Liver (tissue), 9 donors: ENCODE measurements around the gene SLMAP. TPM values are rescaled to one million over a fixed set of nuclear protein-coding genes. Genes with fewer than 3 reads are reported as not detected.

Source experiments
- DNase-seq: peaks from one replicate; pipeline ENCODE4 v3.0.0-alpha.2; 2017; ENCODE audit warnings: low spot score
- H3K27ac ChIP-seq, 2 donors: one replicate each; pipeline ENCODE4 v1.7.0; 2013; ENCODE audit warnings: inconsistent platforms in 2 of 2, low read length in 2 of 2, control low read depth in 1 of 2, low read depth in 1 of 2, mild to moderate bottlenecking in 1 of 2
- H3K27me3 ChIP-seq, 4 donors: one replicate each; pipeline versions ENCODE4 v1.6.1 to v1.7.0; 2013; ENCODE audit warnings: low read length in 3 of 4, inconsistent platforms in 1 of 4, mild to moderate bottlenecking in 1 of 4, moderate library complexity in 1 of 4; ENCODE audit not compliant: control insufficient read depth in 4 of 4, insufficient read depth in 4 of 4
- H3K36me3 ChIP-seq, 4 donors: one replicate each; pipeline versions ENCODE4 v1.6.1 to v1.7.0; 2013; ENCODE audit warnings: low read length in 3 of 4, mild to moderate bottlenecking in 3 of 4, low read depth in 1 of 4, moderate library complexity in 1 of 4; ENCODE audit not compliant: control insufficient read depth in 4 of 4, insufficient read depth in 3 of 4
- H3K4me1 ChIP-seq, 4 donors: one replicate each; pipeline versions ENCODE4 v1.6.1 to v1.7.0; 2013; ENCODE audit warnings: low read length in 3 of 4, mild to moderate bottlenecking in 3 of 4, moderate library complexity in 1 of 4; ENCODE audit not compliant: control insufficient read depth in 4 of 4, insufficient read depth in 4 of 4
- H3K4me3 ChIP-seq, 3 donors: one replicate each; pipeline versions ENCODE4 v1.6.1 to v1.7.0; 2013; ENCODE audit warnings: low read length in 3 of 3, control low read depth in 1 of 3, low read depth in 1 of 3, mild to moderate bottlenecking in 1 of 3
- H3K9ac ChIP-seq, 2 donors: one replicate each; pipeline ENCODE4 v1.7.0; 2013; ENCODE audit warnings: low read length in 2 of 2, mild to moderate bottlenecking in 2 of 2, moderate library complexity in 2 of 2, control low read depth in 1 of 2, low read depth in 1 of 2
- H3K9me3 ChIP-seq, 4 donors: one replicate each; pipeline versions ENCODE4 v1.6.1 to v1.7.0; 2013; ENCODE audit warnings: low read length in 3 of 4; ENCODE audit not compliant: control insufficient read depth in 4 of 4
- ATF3 ChIP-seq: IDR thresholded peaks from 2 replicates; pipeline ENCODE4 v1.6.1; 2016; ENCODE audit warnings: antibody characterized with exemption
- EGR1 ChIP-seq, 2 donors: IDR thresholded peaks; 2 replicates each; pipeline ENCODE4 v1.6.1; 2016 to 2018; ENCODE audit warnings: antibody characterized with exemption in 2 of 2, low read depth in 2 of 2
- FOXA1 ChIP-seq: IDR thresholded peaks from 2 replicates; pipeline ENCODE4 v1.6.1; 2016; ENCODE audit warnings: antibody characterized with exemption
- FOXA2 ChIP-seq: IDR thresholded peaks from 2 replicates; pipeline ENCODE4 v1.6.1; 2016; ENCODE audit warnings: antibody characterized with exemption
- GABPA ChIP-seq, 2 donors: IDR thresholded peaks in 1 of 2; conservative IDR thresholded peaks in 1 of 2; 2 replicates each; pipeline ENCODE4 v1.6.1; 2016; ENCODE audit warnings: antibody characterized with exemption in 2 of 2, mild to moderate bottlenecking in 1 of 2, moderate library complexity in 1 of 2
- HNF4A ChIP-seq, 2 donors: conservative IDR thresholded peaks; 2 replicates each; pipeline ENCODE4 v1.6.1; 2016; ENCODE audit warnings: antibody characterized with exemption in 2 of 2, mild to moderate bottlenecking in 2 of 2
- HNF4G ChIP-seq: IDR thresholded peaks from 2 replicates; pipeline ENCODE4 v1.6.1; 2016; ENCODE audit warnings: antibody characterized with exemption
- JUND ChIP-seq, 2 donors: IDR thresholded peaks; 2 replicates each; pipeline ENCODE4 v1.6.1; 2016; ENCODE audit warnings: antibody characterized with exemption in 2 of 2
- MAX ChIP-seq: IDR thresholded peaks from 2 replicates; pipeline ENCODE4 v1.6.1; 2016; ENCODE audit warnings: antibody characterized with exemption
- NR2F2 ChIP-seq: IDR thresholded peaks from 2 replicates; pipeline ENCODE4 v1.6.1; 2016; ENCODE audit warnings: antibody characterized with exemption
- RAD21 ChIP-seq, 2 donors: IDR thresholded peaks; 2 replicates each; pipeline ENCODE4 v1.6.1; 2016; ENCODE audit warnings: antibody characterized with exemption in 2 of 2, mild to moderate bottlenecking in 2 of 2
- REST ChIP-seq: IDR thresholded peaks from 2 replicates; pipeline ENCODE4 v1.6.1; 2016; ENCODE audit warnings: antibody characterized with exemption, mild to moderate bottlenecking
- RXRA ChIP-seq, 2 donors: IDR thresholded peaks; 2 replicates each; pipeline ENCODE4 v1.6.1; 2017 to 2018; ENCODE audit warnings: antibody characterized with exemption in 2 of 2, mild to moderate bottlenecking in 1 of 2
- SP1 ChIP-seq: IDR thresholded peaks from 2 replicates; pipeline ENCODE4 v1.6.1; 2018; ENCODE audit warnings: antibody characterized with exemption, mild to moderate bottlenecking
- TAF1 ChIP-seq: conservative IDR thresholded peaks from 2 replicates; pipeline ENCODE4 v1.6.1; 2016; ENCODE audit warnings: antibody characterized with exemption, mild to moderate bottlenecking
- YY1 ChIP-seq: IDR thresholded peaks from 2 replicates; pipeline ENCODE4 v1.6.1; 2016; ENCODE audit warnings: antibody characterized with exemption, mild to moderate bottlenecking
- ZBTB33 ChIP-seq: IDR thresholded peaks from 2 replicates; pipeline ENCODE4 v1.6.1; 2016; ENCODE audit warnings: antibody characterized with exemption
- WGBS: extraction: QIAGEN DNeasy Blood & Tissue Kit; methylation state at CpG from one replicate; pipeline ENCODE4 v1.1.7; 2013; 5-methylcytosine and 5-hydroxymethylcytosine counted together
- polyA plus RNA-seq, 2 donors: library from polyadenylated mRNA; stranded (reverse) in 1 of 2; unstranded in 1 of 2; fragments of 200-250 nt in 1 of 2; fragments of >200 nt in 1 of 2; fragmentation: Nextera tagmentation in 1 of 2; extraction: Ambion mirVana in 1 of 2; gene quantifications; one replicate each; pipeline versions ENCODE4 v1.2.1 to v1.2.3, GENCODE V29; 2013 to 2015
- total RNA-seq, 2 donors: library from RNA; depleted of rRNA; stranded (reverse); fragments of >200 nt; gene quantifications; one replicate each; pipeline ENCODE4 v1.2.3, GENCODE V29; 2014
- donor health status: healthy.
- donor health status: healthy.
- donor health status: healthy.
- donor health status: healthy.
- donor health status: healthy.

SLMAP gene
- total and polyA plus RNA-seq, 4 donors: 10.2 to 37.8 (median 19.4) TPM

- no peak for TF ChIP-seq MAX
- TF ChIP-seq ZBTB33: no peak
- no peak for TF ChIP-seq RAD21 (IDR thresholded peaks at IDR 0.05)
- TF ChIP-seq EGR1 (IDR thresholded peaks at IDR 0.05; ENCODE audit: low read depth in 2 of 2): no peak
- no peak for TF ChIP-seq HNF4A (conservative IDR thresholded peaks at IDR 0.05)
- TF ChIP-seq YY1: no peak
- TF ChIP-seq FOXA1: no peak
Observed at GRCh38 chr3:57796261-57796660, 40.2 kb downstream of the SLMAP start (continued).

GRCh38 chr3:57797701-57798487, 41.8 kb downstream of the SLMAP start:
- peaks cover 6 to 18% (median 12%) of the 10 kb centered on the region in 4 donors for H3K4me1 ChIP-seq
- no peaks in the 10 kb centered on the region for H3K36me3 ChIP-seq
- 50% methylated on average over 3 of the region's 3 CpGs for WGBS
- peak; percentile 18 to 67 for TF ChIP-seq RXRA (IDR thresholded peaks at IDR 0.05)
- TF ChIP-seq SP1: no peak
- peak; percentile 7 for TF ChIP-seq FOXA2
- TF ChIP-seq HNF4A (conservative IDR thresholded peaks at IDR 0.05): peak; percentile 54 to 71
- no peaks in the 10 kb centered on the region for H3K9me3 ChIP-seq
- H3K27ac ChIP-seq: no peak overlapping the region
- no peaks in the 10 kb centered on the region for H3K27me3 ChIP-seq
- H3K9ac ChIP-seq: no peak overlapping the region
- DNase-seq: no peak
- H3K4me3 ChIP-seq: no peak overlapping the region

GRCh38 chr3:57803647-57804081, 47.6 kb downstream of the SLMAP start:
- Histone ChIP-seq H3K9me3 (no peaks in the 10 kb centered on the region), H3K4me1 (peaks cover 7 to 13% (median 9%) of the 10 kb centered on the region in 4 donors), H3K27ac (no peak overlapping the region), H3K27me3 (no peaks in the 10 kb centered on the region), H3K4me3 (no peak overlapping the region), H3K9ac (no peak overlapping the region), H3K36me3 (no peaks in the 10 kb centered on the region)
- no peak for DNase-seq
- TF ChIP-seq JUND (IDR thresholded peaks at IDR 0.05) (peak; percentile 83 to 85), TAF1 (no peak)
- 46% methylated on average over 3 of the region's 3 CpGs for WGBS

- H3K9ac ChIP-seq: no peak overlapping the region
- H3K27ac ChIP-seq: no peak overlapping the region
- H3K36me3 ChIP-seq: no peaks in the 10 kb centered on the region
- DNase-seq: no peak
- no peaks in the 10 kb centered on the region for H3K27me3 ChIP-seq
- 96% methylated on average over 1 of the region's 1 CpG for WGBS
- H3K9me3 ChIP-seq: no peaks in the 10 kb centered on the region
- H3K4me3 ChIP-seq: no peak overlapping the region
- peaks cover 8 to 12% (median 10%) of the 10 kb centered on the region in 4 donors for H3K4me1 ChIP-seq
- TF ChIP-seq ZBTB33: no peak
- no peak for TF ChIP-seq TAF1
- TF ChIP-seq RAD21 (IDR thresholded peaks at IDR 0.05): no peak
- TF ChIP-seq FOXA1: no peak
- no peak for TF ChIP-seq NR2F2
- no peak for TF ChIP-seq YY1
- TF ChIP-seq HNF4A (conservative IDR thresholded peaks at IDR 0.05): no peak
- no peak for TF ChIP-seq RXRA (IDR thresholded peaks at IDR 0.05)
- TF ChIP-seq SP1: no peak
- TF ChIP-seq REST: no peak
- TF ChIP-seq ATF3: no peak
- no peak for TF ChIP-seq GABPA (IDR thresholded peaks at IDR 0.05 in 1 of 2, conservative IDR thresholded peaks at IDR 0.05 in 1 of 2)
- TF ChIP-seq JUND (IDR thresholded peaks at IDR 0.05): no peak
- no peak for TF ChIP-seq EGR1 (IDR thresholded peaks at IDR 0.05; ENCODE audit: low read depth in 2 of 2)
- TF ChIP-seq HNF4G: no peak
Observed at GRCh38 chr3:57805266-57805665, 49.2 kb downstream of the SLMAP start.
